ENCODE data around the gene MOGAT1. TPM values are rescaled to one million over a fixed set of nuclear protein-coding genes. Genes with fewer than 3 reads are reported as not detected.

MOGAT1 gene
- total RNA-seq, 1 experiment from 2014 or later: not detected

DNA sequence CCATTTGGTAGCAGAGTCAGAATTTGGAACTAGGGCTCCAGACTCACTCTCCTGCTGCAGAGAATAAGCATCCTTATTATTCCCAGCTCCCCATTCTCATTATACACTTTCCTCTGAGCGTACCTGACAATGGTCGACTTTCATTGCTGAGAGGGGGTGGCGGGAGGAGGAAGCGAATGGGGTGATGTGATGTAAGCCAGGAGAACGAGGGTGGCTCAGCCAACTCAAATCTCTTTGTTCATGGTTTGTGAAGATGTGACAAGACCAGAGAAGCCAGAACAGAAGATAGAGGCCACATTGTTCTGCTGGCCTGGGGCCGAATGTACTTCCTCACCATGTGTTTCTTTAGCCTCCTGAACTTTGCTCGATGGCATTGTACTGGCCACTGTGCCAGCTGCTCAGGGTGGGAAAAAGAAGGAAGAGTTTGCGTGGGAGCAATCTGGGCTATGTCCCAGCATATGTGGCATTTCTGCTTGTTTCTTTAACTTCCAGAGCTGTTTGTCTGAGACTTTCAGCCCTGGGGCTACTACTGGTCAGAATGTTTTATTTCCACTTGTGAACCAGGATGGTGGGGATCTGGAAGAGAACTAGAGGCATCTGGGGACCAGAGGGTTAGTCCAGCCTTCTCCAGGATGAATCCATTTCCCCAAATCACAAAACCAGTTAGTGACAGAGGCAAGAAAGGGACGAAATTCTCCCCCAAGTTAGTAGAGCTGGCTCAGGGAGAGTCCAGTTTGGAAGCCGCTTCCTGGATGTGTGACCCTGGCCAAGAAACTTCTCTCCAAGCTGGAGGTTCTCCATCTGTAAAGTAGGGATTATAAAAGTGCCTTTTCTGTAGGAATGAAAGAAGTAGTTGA, 62.6 kb downstream of the MOGAT1 start:
- ChIA-PET POLR2A (ENCODE audit: unreplicated experiment) (no interaction called here), CTCF (no interaction called here)
- Histone ChIP-seq H3K9me3 (ENCODE audit: low read length) (no peaks in the 10 kb centered on the region), H2AFZ (ENCODE audit: low read length) (no peak overlapping the region), H3K36me3 (ENCODE audit: low read depth, low read length) (no peaks in the 10 kb centered on the region), H3K4me3 (ENCODE audit: low read length) (no peak overlapping the region), H3F3A (ENCODE audit: low read length, unreplicated experiment) (no peaks in the 10 kb centered on the region), H3K4me2 (ENCODE audit: low read length) (no peak overlapping the region), H3K9me2 (replicated peaks; ENCODE audit: low read length) (no peaks in the 10 kb centered on the region), H4K20me1 (ENCODE audit: low read length) (no peaks in the 10 kb centered on the region), H3K4me1 (ENCODE audit: insufficient read depth, low read length) (0 out of 2 replicates have a peak, but pooled peaks cover 4% of the 10 kb centered on the region), H3K79me2 (ENCODE audit: low read length) (no peaks in the 10 kb centered on the region), H3K9ac (ENCODE audit: low read length) (no peak overlapping the region), H3K27ac (ENCODE audit: low read length) (no peak overlapping the region), H3K27me3 (ENCODE audit: low read length) (no peaks in the 10 kb centered on the region)
- DNase-seq: no peak
- ATAC-seq: no peak
- no TSS peak for BruUV-seq (replicated peaks)
- no peak for TF ChIP-seq EZH2 (IDR thresholded peaks at IDR 0.05; ENCODE audit: low read length, unreplicated experiment)
- TF ChIP-seq CTCF (conservative IDR thresholded peaks at IDR 0.05; ENCODE audit: low read depth, low read length): no peak
- no peak for TF ChIP-seq EZH2phosphoT487 (IDR thresholded peaks at IDR 0.05; ENCODE audit: borderline replicate concordance, low read length)
- intact Hi-C loops (cut with micrococcal nuclease): no loop called here

- no TSS peak for BruUV-seq (replicated peaks)
- ChIA-PET POLR2A (ENCODE audit: unreplicated experiment) (no interaction called here), CTCF (no interaction called here)
- no peaks in the 10 kb centered on the region for H3F3A ChIP-seq (ENCODE audit: low read length, unreplicated experiment)
- no peak overlapping the region for H2AFZ ChIP-seq (ENCODE audit: low read length)
- H3K9me3 ChIP-seq (ENCODE audit: low read length): no peaks in the 10 kb centered on the region
- H3K4me3 ChIP-seq (ENCODE audit: low read length): no peak overlapping the region
- no peak for DNase-seq
- TF ChIP-seq CTCF (conservative IDR thresholded peaks at IDR 0.05; ENCODE audit: low read depth, low read length) (no peak), EZH2 (IDR thresholded peaks at IDR 0.05; ENCODE audit: low read length, unreplicated experiment) (no peak), EZH2phosphoT487 (IDR thresholded peaks at IDR 0.05; ENCODE audit: borderline replicate concordance, low read length) (no peak)
- H3K27ac ChIP-seq (ENCODE audit: low read length): no peak overlapping the region
- H3K36me3 ChIP-seq (ENCODE audit: low read depth, low read length): no peaks in the 10 kb centered on the region
- no peak overlapping the region for H3K4me2 ChIP-seq (ENCODE audit: low read length)
- ATAC-seq: no peak
- H4K20me1 ChIP-seq (ENCODE audit: low read length): no peaks in the 10 kb centered on the region
- H3K79me2 ChIP-seq (ENCODE audit: low read length): no peaks in the 10 kb centered on the region
- 0 out of 2 replicates have a peak, but pooled peaks cover 4% of the 10 kb centered on the region for H3K4me1 ChIP-seq (ENCODE audit: insufficient read depth, low read length)
- no peaks in the 10 kb centered on the region for H3K9me2 ChIP-seq (replicated peaks; ENCODE audit: low read length)
- H3K9ac ChIP-seq (ENCODE audit: low read length): no peak overlapping the region
- intact Hi-C loops (cut with micrococcal nuclease): no loop called here
- H3K27me3 ChIP-seq (ENCODE audit: low read length): no peaks in the 10 kb centered on the region
Measured at GRCh38 chr2:222734703-222735014, 63.2 kb downstream of the MOGAT1 start.

- H3F3A ChIP-seq (ENCODE audit: low read length, unreplicated experiment): no peaks in the 10 kb centered on the region
- H4K20me1 ChIP-seq (ENCODE audit: low read length): no peaks in the 10 kb centered on the region
- intact Hi-C loops (cut with micrococcal nuclease): no loop called here
- H3K9ac ChIP-seq (ENCODE audit: low read length): no peak overlapping the region
- TF ChIP-seq CTCF (conservative IDR thresholded peaks at IDR 0.05; ENCODE audit: low read depth, low read length) (no peak), EZH2 (IDR thresholded peaks at IDR 0.05; ENCODE audit: low read length, unreplicated experiment) (no peak), EZH2phosphoT487 (IDR thresholded peaks at IDR 0.05; ENCODE audit: borderline replicate concordance, low read length) (no peak)
- H3K27me3 ChIP-seq (ENCODE audit: low read length): no peaks in the 10 kb centered on the region
- no TSS peak for BruUV-seq (replicated peaks)
- 0 out of 2 replicates have a peak, but pooled peaks cover 4% of the 10 kb centered on the region for H3K4me1 ChIP-seq (ENCODE audit: insufficient read depth, low read length)
- no peaks in the 10 kb centered on the region for H3K9me2 ChIP-seq (replicated peaks; ENCODE audit: low read length)
- POLR2A ChIA-PET (ENCODE audit: unreplicated experiment): no interaction called here
- H3K4me2 ChIP-seq (ENCODE audit: low read length): no peak overlapping the region
- H3K36me3 ChIP-seq (ENCODE audit: low read depth, low read length): no peaks in the 10 kb centered on the region
- H2AFZ ChIP-seq (ENCODE audit: low read length): no peak overlapping the region
- no peak overlapping the region for H3K4me3 ChIP-seq (ENCODE audit: low read length)
- ATAC-seq (peak; percentile 15; the same call in 1 of the 2 replicates), DNase-seq (peak; percentile 3)
- CTCF ChIA-PET: no interaction called here
- no peaks in the 10 kb centered on the region for H3K79me2 ChIP-seq (ENCODE audit: low read length)
- H3K9me3 ChIP-seq (ENCODE audit: low read length): no peaks in the 10 kb centered on the region
- H3K27ac ChIP-seq (ENCODE audit: low read length): no peak overlapping the region
Measured at GRCh38 chr2:222736301-222736700, 64.8 kb downstream of the MOGAT1 start.
